VCaP (cell line): Measurements from ENCODE around the gene PAEP.

Experiments
- H3K27ac ChIP-seq: fragments of 450-650 bp; 2 replicates; pipeline ENCODE4 v1.5.1; 2017
- CTCF ChIP-seq: fragments of 450-650 bp; conservative IDR thresholded peaks from 2 replicates; pipeline ENCODE4 v1.5.1; 2017; ENCODE audit warnings: mild to moderate bottlenecking, moderate library complexity

PAEP gene

GRCh38 chr9:135615666-135616618 is 54.4 kb downstream of the PAEP start:
- H3K27ac ChIP-seq: no peak overlapping the region
- peak; percentile 29; the same call in 1 of the 2 replicates for TF ChIP-seq CTCF
